ENCODE data around the gene CCDC177.

Gene CCDC177

DNA sequence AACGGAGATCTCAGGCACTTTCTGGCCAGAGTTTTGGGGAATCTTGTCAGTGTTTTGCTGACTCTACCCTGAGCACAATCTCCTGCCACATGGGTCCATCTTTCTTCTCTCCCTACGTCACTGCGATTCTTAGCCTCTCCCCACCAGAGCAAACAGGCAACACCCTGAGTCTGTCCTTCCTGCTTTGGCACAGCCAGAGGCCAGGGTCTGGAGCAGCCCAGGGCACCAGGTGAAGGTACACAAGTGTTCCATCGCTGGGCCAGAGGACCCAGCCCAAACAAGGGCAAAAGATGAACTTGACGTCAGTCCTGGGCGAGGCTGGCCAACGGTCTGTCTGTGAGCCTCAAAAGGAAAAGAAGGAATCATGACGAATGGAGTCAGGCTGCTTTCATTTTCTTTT lies 12.7 kb upstream of the CCDC177 start:
- no peak for TF ChIP-seq CTCF (conservative IDR thresholded peaks at IDR 0.05; ENCODE audit: low read depth)
- CTCF ChIA-PET: interaction anchor here (0.6 kb wide), 1 partner anchor 204 kb away, joined by 3 read pairs; no protein-coding TSS in a partner anchor
- no peak overlapping the region for H3K27ac ChIP-seq
- POLR2A ChIA-PET (ENCODE audit: low non-redundant PET): no interaction called here
- DNase-seq (ENCODE audit: low spot score): no peak

DNA sequence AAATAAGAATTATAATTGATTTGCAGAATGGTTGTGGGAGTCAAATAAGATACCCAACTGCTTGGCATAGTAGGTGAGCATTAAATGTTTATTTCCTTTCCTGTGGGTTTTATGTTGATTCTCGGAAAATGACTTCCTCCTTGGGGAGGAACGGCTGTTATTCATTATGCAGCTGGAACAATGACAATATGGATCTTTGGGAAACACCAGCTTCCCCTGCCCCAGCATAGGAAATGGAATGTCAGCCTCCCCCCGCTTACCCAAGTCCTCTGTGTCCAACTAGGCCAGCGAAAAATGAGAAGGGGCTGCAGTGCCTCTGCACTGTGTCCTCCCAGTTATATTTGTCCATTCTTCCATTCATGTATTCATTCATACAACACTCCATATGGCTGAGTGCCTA lies 11.7 kb upstream of the CCDC177 start:
- ChIA-PET POLR2A (ENCODE audit: low non-redundant PET) (no interaction called here), CTCF (interaction anchor here (0.5 to 1.2 kb wide), 4 partner anchors 11 to 479 kb away, joined by 3 to 4 read pairs (median 3); no protein-coding TSS in a partner anchor)
- TF ChIP-seq CTCF (conservative IDR thresholded peaks at IDR 0.05; ENCODE audit: low read depth): no peak
- DNase-seq (ENCODE audit: low spot score): no peak
- no peak overlapping the region for H3K27ac ChIP-seq

GRCh38 chr14:69584389-69584788 lies 9.7 kb upstream of the CCDC177 start:
- H3K27ac ChIP-seq: no peak overlapping the region
- ChIA-PET POLR2A (ENCODE audit: low non-redundant PET) (no interaction called here), CTCF (interaction anchor here (0.6 to 1.8 kb wide), 27 partner anchors 8 to 669 kb away, joined by 3 to 22 read pairs (median 4); partner anchors contain the start of genes CCDC177 and SUSD6)
- no peak for TF ChIP-seq CTCF (conservative IDR thresholded peaks at IDR 0.05; ENCODE audit: low read depth)
- DNase-seq (ENCODE audit: low spot score): no peak

- DNase-seq (ENCODE audit: low spot score): no peak
- CTCF ChIA-PET: interaction anchor here (0.5 to 1.2 kb wide), 4 partner anchors 76 to 148 kb away, joined by 3 to 6 read pairs (median 3); no protein-coding TSS in a partner anchor
- H3K27ac ChIP-seq: no peak overlapping the region
- no peak for TF ChIP-seq CTCF (conservative IDR thresholded peaks at IDR 0.05; ENCODE audit: low read depth)
- POLR2A ChIA-PET (ENCODE audit: low non-redundant PET): no interaction called here
Measured at GRCh38 chr14:69582829-69583228, 8.2 kb upstream of the CCDC177 start.

GRCh38 chr14:69582212-69582611 lies 7.5 kb upstream of the CCDC177 start:
- H3K27ac ChIP-seq: no peak overlapping the region
- CTCF ChIA-PET: interaction anchor here (0.6 to 1.2 kb wide), 4 partner anchors 22 to 149 kb away, joined by 3 to 6 read pairs (median 3); no protein-coding TSS in a partner anchor
- no peak for TF ChIP-seq CTCF (conservative IDR thresholded peaks at IDR 0.05; ENCODE audit: low read depth)
- POLR2A ChIA-PET (ENCODE audit: low non-redundant PET): no interaction called here
- DNase-seq (ENCODE audit: low spot score): no peak

GRCh38 chr14:69581316-69581935 lies 6.8 kb upstream of the CCDC177 start:
- no peak for DNase-seq (ENCODE audit: low spot score)
- POLR2A ChIA-PET (ENCODE audit: low non-redundant PET): no interaction called here
- CTCF ChIA-PET: interaction anchor here (0.6 to 1.4 kb wide), 3 partner anchors 23 to 173 kb away, joined by 3 to 8 read pairs (median 3); no protein-coding TSS in a partner anchor
- H3K27ac ChIP-seq: no peak overlapping the region
- no peak for TF ChIP-seq CTCF (conservative IDR thresholded peaks at IDR 0.05; ENCODE audit: low read depth)
